ENCODE data around the gene BMI1.

BMI1 gene

GRCh38 chr10:22316286-22317075 lies 4.4 kb upstream of the BMI1 start, which contains the start of gene COMMD3 (continued):
- peak; percentile 52; the same call in 1 of the 2 replicates for TF ChIP-seq PRDM10 (tag by site-specific recombination; IDR thresholded peaks at IDR 0.05)
- TF ChIP-seq ZIC2 (tag by site-specific recombination; IDR thresholded peaks at IDR 0.05), result no peak
- peak; percentile 56 for TF ChIP-seq ZNF843 (tag by site-specific recombination; IDR thresholded peaks at IDR 0.05)
- TF ChIP-seq ZSCAN16 (tag by site-specific recombination; IDR thresholded peaks at IDR 0.05), result no peak

- H3K36me3 ChIP-seq (ENCODE audit: control insufficient read depth in 2 of 2, insufficient read depth in 1 of 2, low read length in 2 of 2), result no peaks in the 10 kb centered on the region
- POLR2A ChIA-PET, result interaction anchor here (1.5 to 4.5 kb wide), 5 partner anchors 10 to 314 kb away, joined by 4 to 37 read pairs (median 15); partner anchors contain the start of gene DNAJC1
- TF ChIP-seq ZNF658 (tag by site-specific recombination; IDR thresholded peaks at IDR 0.05) (no peak), SP2 (tag by site-specific recombination; IDR thresholded peaks at IDR 0.05) (no peak), FEZF1 (tag by site-specific recombination; IDR thresholded peaks at IDR 0.05) (peak; percentile 88; the same call in 1 of the 2 replicates), ZNF121 (tag by site-specific recombination; IDR thresholded peaks at IDR 0.05) (no peak), ZBTB10 (tag by site-specific recombination; IDR thresholded peaks at IDR 0.05) (0 out of 2 replicates have a peak, but pooled peaks have one; percentile 1), ZNF426 (tag by site-specific recombination; IDR thresholded peaks at IDR 0.05) (no peak), ZNF398 (tag by site-specific recombination; IDR thresholded peaks at IDR 0.05) (peak; percentile 72)
- H3K9me3 ChIP-seq (ENCODE audit: control insufficient read depth, insufficient read depth, low read depth, low read length), result no peaks in the 10 kb centered on the region
- CTCF ChIA-PET, result interaction anchor here (1.2 kb wide), 1 partner anchor 306 kb away, joined by 3 read pairs; no protein-coding TSS in a partner anchor
- peak overlapping the region; percentile 96 for H3K27ac ChIP-seq (ENCODE audit: extremely low read depth, low read depth, low read length)
- peaks cover 14% of the 10 kb centered on the region; the same call in 1 of the 2 replicates for H3K4me1 ChIP-seq (ENCODE audit: control insufficient read depth, insufficient read depth, low read length)
- H3K4me3 ChIP-seq (ENCODE audit: low read depth, low read length), result peak overlapping the region; percentile 75
Measured at GRCh38 chr10:22317076-22317370, 3.9 kb upstream of the BMI1 start.

- ChIA-PET POLR2A (interaction anchor here (1.1 to 4.5 kb wide), 2 partner anchors 22 to 88 kb away, joined by 3 to 37 read pairs; no protein-coding TSS in a partner anchor), CTCF (interaction anchor here (0.7 kb wide), 2 partner anchors 9 to 327 kb away, joined by 3 to 4 read pairs; no protein-coding TSS in a partner anchor)
- Histone ChIP-seq H3K27ac (ENCODE audit: extremely low read depth, low read depth, low read length) (no peak overlapping the region), H3K9me3 (ENCODE audit: control insufficient read depth, insufficient read depth, low read depth, low read length) (no peaks in the 10 kb centered on the region), H3K4me1 (ENCODE audit: control insufficient read depth, insufficient read depth, low read length) (peaks cover 13% of the 10 kb centered on the region; the same call in 1 of the 2 replicates), H3K36me3 (ENCODE audit: control insufficient read depth in 2 of 2, insufficient read depth in 1 of 2, low read length in 2 of 2) (no peaks in the 10 kb centered on the region), H3K4me3 (ENCODE audit: low read depth, low read length) (no peak overlapping the region)
- TF ChIP-seq ZBTB44 (tag by site-specific recombination; IDR thresholded peaks at IDR 0.05) (peak; percentile 15; the same call in 1 of the 2 replicates), ZNF174 (tag by site-specific recombination; IDR thresholded peaks at IDR 0.05) (no peak), PRDM1 (tag by site-specific recombination; IDR thresholded peaks at IDR 0.05) (peak; percentile 46; the same call in 1 of the 2 replicates), PRDM6 (tag by site-specific recombination; IDR thresholded peaks at IDR 0.05) (peak; percentile 74)
Measured at GRCh38 chr10:22317771-22318565, 2.9 kb upstream of the BMI1 start.
